SK-N-DZ (cell line): ENCODE data around the gene DIAPH3.

Experiments used
- DNase-seq: peaks from one replicate; pipeline ENCODE4 v3.0.0-alpha.2; 2015; ENCODE audit warnings: low spot score

The DIAPH3 gene

DNA sequence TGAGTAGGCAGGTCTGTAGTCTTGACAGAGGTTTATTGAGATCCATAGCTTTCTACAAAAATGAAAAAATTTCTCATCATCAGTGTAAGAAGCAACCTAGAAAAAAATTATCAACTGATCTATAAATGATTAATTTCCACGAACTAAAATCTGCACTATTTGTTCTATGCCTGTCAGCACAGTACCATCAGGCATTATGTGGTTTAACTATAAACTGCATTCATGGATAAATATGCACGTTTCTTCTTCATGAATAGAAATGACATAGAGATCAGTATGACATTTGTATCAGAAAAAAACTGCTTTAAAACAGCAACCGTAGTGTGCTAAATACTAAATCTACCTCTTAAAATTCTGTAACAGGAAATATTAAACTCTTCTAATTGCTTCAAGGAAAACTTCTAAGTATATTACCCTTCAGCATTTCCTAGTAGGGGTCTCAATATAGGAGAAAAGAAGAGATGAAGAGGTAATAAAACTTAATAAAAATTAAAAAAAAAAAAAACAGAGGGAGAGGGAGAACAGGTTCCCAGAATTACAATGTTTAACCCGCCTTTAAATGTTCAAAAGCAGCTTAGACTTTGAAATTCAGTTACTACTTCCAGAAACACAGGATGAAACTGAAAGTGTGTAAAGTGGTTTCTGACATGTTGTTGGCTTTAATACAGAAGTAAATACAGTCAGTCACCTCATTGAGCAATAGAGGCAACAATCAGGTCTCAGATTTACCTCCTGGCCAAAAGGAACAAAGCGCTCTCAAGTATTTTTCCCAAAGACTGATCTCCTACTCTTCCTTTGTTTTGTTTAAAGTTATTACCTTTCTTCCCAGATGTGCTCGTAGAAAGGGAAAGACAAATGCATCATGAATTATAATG lies 144.4 kb downstream of the DIAPH3 start:
- DNase-seq = no peak

DNA sequence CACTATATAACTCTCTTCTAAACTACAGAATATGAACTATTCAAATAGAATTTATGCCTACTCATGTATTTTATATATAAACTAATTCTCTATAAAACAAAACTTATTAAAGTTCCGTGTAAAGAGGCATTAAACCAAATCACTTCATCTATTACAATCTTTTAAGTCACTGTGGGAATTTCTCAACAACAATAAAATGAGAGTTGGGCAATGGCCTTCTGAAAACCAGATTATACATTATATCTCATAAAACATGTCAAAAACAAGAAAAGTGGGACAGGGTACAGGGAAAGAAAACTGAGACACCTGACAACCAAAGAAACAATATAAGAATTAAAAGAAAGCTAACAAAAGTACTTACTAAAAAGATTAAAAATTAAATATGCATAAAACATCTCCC lies 145.2 kb downstream of the DIAPH3 start:
- DNase-seq = no peak

DNA sequence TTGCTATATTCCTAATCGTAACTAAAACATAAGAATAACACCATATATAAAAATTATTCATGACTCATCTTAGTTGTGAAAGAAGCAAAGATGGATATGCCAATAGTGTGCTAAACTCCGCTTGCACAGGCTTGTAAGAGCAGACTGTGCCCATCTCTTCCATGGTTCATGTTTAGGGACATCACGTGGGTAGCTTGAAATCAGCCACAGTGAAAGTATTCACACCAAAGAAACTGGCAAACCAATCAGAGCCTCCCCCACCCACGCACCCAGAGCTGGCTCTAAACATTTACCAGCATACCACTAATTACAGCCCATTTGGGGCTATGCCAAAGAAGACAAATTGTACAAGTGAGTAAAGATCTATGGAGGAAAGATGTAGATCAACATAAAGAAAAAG lies 147.5 kb downstream of the DIAPH3 start:
- no peak for DNase-seq

DNA sequence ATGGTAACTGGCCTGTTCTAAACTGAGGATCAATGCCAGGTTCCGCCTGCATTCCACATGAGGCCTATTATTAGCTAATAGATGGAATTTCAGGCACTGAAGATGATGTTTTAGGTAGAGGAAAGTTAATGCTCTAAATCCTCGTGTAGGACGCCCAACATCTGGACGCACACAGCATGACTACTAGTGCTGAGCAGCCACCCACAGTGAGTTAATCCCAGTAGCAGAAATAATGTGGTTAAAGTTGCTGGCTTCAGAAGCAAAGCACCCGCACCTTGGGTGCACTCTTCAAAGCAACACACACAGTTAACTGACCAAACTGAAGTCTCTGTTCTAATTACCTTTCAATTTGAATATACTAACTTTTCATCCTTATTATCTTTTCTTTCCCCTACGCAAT lies 150.6 kb downstream of the DIAPH3 start:
- no peak for DNase-seq

DNA sequence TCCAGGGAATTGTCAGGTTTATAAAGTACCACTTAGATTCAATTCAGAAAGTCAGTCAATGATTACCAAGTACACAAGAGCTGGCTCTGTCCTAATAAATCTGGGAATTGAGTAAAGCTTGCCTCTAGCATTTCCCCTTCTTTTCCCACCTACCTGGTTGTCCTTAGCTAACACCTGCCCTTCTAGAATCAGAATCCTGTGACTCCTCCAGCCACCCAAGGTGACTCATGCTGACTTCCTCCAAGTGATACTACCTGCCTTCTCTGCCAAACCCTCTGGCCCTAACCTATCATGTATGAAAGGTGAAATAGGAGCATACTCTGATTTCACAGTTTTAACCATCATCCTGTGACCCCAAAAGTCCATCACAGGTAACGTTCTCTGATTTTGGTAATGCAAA lies 151.2 kb downstream of the DIAPH3 start:
- DNase-seq = no peak

DNA sequence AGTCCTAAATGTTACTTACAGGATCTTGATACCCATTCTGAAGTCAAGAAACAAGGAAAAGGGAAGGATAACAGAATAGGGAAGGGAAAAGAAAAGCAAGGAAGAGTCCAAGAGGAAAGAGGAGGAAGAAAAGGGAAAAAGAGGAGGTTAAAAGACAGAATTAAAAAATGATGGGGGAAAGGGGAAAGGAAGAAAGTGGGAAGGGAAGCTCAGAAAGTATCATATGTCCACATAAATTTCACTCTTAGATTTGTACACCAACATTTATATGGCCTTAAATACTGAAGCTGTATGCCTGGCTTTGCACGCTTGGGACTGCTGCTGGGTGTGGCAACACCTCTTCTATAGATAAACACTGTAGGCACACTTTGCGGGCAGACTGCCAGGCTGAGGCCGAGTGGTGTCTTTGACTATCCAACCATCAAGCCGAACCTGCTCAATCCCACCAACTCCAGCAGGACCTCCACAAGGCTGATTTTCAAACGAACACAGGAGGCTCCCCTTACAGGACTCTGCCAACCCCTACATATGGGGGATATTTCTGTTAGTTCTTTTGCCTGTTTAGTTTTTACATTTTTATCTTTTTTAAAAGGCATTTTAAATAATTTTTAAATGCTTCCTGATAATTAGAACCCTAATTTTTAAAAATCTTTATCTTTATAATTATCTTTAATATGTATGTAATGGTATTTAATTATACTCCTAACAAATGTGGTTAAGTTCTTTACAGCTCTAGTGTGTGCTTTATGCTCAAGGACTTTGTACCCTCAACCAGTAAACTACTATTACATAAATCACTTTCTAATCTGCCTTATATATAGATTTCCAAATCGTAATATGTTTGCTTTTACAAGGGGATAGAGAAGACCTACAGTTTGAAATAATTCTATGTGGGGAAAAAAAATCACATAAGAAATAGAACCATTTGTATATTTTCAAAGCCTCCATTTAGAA lies 154.2 kb downstream of the DIAPH3 start:
- DNase-seq = no peak

DNA sequence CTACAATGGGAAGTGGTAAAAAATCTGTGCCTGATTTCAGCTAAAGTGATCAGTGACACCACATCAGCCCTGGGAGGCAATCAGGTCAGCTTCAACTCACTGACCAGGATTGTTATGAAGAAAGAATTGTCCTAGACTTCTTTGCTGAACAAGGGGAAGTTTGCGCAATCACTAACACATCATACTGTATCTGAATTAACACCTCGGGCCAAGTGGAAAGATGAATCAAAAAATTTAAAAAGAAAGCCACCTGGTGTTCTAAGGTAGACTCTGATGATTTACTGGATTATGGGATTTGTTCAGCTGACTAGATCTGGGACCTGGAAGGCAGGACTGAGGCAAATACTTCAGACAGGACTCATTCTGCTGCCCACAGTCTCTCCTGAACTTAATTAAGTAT lies 161.8 kb downstream of the DIAPH3 start:
- DNase-seq = no peak

DNA sequence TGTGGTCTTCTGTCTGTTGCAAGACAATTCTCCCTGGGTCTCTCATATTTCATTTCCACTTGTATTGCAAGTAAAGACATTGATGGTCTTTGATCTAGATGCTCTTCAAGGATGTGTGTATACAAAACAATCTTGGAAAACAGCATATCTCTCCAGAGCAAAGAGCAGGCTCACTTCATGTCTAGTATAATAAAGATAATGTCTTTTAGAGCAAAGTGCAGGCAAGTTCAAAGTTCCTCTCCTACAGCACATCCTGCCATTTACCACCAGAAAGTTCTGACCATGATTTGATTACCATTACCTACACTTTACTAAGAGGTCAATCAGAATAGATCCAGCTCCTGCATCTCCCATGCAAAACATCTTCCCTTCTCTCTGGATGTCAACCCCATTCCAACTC lies 162.8 kb downstream of the DIAPH3 start:
- no peak for DNase-seq

DNA sequence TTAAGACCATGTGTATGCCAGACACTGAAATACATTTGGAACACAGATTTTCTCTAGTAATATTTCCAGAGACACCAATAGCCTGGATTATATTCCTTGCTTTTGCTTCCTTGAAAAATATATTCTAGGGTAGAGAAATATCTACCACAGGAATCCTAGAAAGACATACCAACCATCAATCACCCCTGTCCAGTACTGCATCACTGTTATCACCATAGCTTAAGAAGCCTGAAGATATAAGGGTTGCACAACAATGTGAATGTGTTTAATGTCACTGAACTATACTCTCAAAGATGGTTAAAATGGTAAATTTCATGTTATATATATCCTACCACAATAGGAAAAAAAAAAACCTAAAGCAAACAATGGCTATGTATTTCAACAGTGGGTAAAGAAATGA lies 163.6 kb downstream of the DIAPH3 start:
- no peak for DNase-seq

DNA sequence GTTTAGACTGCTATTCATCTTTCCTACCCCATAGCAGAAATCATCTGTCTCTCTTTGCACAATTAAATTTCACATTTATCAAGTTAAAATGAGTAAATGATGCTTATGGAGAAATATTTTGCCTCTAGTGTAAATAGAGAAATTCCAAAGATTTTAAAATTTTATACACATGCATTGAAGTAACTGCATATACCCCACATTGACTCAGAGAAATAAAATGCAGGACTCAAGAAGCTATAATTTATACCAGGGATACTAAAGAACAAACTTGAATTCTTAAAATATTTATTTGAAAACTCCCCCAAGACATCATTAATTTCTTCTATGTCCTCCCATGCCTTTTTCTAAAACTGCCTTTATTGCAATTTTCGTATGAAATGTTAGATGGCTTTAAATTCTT lies 165.8 kb downstream of the DIAPH3 start:
- no peak for DNase-seq

DNA sequence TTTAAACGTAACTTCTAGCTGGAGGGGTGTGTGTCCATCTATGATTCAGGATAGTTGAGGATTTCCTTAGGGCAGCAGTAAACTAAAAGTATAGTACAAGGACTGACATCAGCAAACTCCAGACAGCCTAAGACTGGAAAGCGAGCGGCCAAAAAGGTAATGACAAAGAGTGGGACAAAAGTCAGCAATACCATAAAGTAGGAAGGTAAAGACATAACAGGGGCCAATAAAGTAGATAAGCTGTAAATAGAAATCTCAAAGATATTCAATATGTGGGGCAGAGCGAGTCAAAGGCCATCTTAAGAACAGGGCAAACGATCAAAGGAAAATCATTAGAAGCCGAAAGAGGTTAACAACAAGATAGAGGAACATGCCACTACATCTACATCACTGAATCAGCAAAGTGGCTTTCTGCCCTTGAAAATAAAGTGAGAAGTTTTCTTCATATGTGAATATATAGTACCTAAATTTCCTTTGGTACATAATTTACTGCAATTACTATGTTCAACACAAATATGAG lies 167.2 kb downstream of the DIAPH3 start:
- DNase-seq = no peak

DNA sequence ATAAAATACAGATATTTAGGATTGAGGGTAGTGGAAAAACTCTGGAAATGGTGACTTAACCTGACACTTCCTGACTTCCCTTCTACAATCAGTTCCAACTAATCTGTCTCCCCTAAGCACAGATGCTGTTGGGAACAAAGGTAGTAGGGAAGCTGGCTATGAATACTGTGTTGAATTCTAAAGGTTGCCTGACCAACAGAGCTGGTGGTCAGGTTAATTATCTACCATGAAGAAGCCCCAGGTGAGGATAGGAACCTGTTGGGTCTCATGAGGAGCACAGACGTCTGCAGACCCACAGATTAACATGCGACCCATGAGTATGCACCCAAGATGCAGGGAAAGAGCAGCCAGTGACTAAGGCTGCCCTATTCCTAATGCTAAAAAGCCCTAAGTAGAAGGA lies 172.3 kb downstream of the DIAPH3 start:
- no peak for DNase-seq

DNA sequence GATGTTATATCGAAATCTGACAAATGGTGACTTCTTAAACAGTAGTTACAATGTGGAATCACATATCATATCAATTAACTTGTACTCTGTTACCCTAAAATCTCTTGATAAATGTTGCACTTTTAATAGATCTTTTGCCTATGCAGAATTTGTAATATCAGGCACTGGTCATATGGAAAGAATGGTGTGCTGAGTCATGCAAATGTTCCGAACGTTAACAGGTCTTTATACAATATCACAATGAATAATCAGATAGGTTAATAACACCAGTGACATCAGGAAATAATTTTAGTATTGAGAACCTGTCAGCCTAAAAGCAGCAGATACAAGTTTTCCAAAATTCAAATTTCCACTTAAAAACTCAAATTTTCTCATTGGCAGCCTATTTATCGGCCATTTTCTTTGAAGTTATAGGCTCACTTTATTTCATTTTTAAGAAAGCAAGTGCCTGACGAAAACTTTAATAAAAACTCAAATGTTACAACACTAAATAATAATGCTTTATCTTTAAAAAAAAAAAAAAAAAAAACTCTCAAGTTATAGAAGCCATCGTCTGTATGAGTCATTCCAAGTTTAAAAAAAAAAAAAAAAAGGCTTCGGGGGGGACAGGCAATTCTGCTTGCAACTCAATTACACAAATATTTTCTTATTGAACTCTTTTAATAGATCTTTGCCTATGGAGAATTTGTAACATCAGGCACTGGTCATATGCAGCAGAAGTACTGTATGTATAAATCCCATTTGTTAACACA lies 180.9 kb downstream of the DIAPH3 start:
- DNase-seq = no peak

DNA sequence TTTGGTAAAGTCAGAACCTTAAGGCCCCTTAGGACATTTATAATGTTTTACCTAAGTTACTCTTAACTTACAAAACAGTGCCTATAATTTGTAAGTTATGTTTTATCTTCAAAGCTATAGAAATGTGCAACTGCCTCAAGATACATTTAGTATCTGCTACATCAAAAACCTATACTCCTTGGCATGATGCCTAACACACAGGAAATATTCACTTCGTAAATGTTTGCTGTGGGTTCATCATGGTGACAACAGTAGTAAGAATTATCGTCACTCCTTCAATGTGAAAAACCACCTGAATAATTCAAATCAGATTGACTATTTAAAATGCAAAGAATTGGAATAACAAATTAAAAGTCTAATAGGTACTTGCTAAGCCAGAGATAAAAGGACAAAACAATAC lies 184.1 kb downstream of the DIAPH3 start:
- DNase-seq = no peak

DNA sequence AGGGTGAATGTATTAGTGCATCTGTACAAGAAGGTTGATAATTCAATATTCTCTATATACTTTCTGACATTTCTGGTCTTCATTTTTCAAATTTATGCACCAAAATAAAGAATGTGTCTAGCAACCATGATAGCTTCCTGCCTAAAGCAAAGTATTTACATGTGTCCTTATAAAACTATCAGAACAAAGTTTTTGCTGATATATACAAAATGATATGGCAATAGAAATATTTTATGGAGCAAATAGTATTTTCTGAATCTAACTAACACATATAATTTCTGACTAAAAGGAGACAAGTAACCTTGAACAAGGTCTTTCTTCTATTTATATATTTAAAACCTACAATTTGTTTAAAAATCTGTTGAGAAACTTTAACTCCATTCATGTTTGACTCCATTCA lies 184.9 kb downstream of the DIAPH3 start:
- DNase-seq = no peak

DNA sequence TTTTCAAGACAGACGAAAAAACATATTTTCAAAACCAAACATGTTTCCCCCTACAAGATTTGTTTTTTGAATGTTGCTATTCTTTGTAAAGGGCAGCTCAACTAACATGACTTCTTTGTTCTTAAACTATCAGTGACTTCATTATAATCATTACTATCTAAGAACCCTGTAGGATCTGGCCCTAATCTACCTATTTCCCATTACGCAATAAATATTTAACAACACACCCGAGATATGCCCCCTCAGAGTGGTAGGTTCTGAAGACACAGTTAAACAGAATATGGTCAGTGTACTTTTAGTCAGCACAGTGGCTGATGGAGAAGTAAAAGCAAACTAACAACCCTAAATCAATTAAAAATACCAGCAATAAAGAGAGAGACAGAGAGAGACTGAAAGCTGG lies 186.9 kb downstream of the DIAPH3 start:
- DNase-seq = no peak

DNA sequence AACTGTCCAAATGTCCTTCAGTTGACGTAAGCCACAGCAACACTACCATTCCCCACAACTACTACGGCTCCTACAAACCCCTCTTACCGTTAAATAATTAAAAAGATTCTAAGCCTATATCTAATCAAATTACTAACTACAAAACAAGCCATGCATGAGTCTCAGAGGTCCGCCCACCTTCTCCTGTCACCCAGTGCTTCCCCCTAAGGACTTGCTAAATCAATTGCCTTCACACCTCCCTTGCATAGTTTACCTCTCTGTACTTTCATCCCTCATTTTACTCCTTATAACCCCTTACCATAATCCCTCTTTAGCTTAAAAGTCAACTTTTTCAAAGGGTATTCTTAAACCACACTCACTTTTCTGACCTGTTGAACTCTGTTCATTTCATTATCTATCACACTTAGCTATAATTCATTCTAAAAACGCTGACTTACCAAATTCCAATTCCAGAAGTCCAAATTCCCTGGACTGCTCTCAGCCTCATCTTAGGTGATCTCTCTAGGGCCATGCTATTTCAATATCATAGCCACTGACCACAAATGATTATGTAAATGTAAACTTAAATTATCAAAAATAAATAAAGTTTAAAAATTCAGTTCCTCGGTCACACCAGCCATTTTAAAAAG lies 187.8 kb downstream of the DIAPH3 start:
- no peak for DNase-seq

DNA sequence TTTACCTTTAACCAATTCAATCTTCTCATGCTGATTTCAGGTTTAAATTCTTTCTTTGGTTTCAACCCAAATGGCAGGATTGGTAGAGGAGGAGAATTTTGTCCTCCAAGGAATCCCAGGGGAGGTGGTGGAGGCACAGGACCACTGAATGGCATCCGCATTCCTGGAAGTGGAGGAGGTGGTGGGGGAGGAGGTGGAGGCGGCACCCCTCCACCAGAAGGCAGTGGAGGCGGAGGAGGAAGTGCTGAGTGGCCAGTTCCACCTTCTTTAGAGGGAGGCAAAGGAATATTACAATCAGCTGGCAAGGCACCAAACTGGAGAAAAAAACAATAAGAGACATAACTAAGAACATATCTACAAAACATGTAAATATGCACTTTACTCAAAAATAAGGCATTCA lies 192.9 kb downstream of the DIAPH3 start:
- no peak for DNase-seq

DNA sequence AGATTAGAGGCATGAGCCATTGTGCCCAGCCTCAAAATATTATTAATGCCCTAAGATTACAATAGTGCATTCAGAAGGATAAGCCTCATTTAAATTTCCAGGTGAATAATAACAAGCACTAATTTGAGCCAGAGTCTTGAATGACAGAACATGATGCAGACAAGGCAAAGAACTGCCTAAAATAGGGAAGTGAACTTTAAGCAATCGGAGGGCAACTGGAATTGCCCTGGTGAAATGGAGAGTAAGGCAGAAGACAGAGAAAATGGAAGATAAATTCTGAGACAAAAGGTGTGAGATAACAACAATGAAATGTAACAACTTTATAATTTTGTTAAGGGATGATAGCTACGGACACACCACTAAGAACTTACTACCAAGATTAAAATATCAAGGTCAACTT lies 199.9 kb downstream of the DIAPH3 start:
- no peak for DNase-seq

DNA sequence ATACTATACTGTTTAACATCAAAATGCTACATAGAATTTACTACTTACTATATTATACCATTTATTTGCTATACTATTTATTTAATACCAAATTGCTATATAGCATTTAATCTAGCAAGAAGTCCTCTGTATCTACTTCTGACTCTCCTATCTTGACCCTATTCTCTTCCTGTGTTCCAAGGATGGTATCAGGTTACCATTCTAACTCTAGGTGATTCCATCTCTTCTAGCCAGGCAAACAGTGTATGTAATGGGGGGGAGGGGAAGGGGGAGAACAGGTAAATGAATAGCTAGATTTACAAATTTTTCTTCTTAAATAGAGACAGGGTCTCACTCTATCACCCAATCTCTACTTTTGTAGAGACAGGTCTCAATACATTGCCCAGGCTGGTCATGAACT lies 200.3 kb downstream of the DIAPH3 start:
- no peak for DNase-seq

DNA sequence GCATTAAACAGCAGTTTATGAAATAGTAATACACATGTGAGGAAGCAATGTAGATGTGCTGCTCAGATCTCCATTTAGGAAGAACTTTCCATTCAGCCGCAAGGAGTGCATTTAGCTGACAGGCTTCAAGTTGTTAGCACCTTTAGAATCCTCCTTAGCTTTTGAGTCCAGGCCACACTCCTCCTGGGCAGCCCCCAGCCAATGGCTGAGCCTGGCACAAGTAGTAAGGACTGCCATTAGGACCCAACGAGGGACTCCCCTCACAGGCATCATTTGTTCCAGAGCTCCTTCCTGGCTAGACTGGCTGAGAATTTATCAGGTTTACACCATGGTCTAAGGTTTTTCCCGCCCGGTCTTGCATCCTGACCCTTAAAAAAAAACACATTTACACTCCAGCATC lies 201.4 kb downstream of the DIAPH3 start:
- no peak for DNase-seq
